NCI-H128 (cell line): ENCODE results near the gene COL9A1.

Experiments used
- DNase-seq: peaks from one replicate; lab custom pipeline; 2025; ENCODE audit not compliant: unreplicated experiment; lab: John Stamatoyannopoulos, UW

The COL9A1 gene

GRCh38 chr6:70176842-70177550 is 125.9 kb downstream of the COL9A1 start:
- no peak for DNase-seq

DNA sequence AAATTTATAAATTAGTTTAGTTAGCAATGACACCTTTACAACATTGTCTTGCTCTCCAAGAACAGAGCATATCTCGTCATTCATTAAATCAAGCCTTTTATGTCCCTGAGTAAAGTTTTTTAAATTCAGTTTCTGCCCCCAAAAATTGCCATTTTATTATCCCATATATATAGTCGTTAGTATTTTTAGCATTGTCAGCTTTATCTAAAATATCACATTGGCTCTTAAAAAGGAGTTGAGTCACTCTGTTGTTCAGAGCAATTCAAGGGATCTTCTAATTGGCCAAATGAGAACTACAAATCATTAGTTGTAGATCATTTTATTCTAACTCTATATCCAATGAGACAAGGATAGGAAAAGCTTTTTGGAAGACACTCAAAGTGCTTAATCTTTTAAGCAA is 127.1 kb downstream of the COL9A1 start:
- DNase-seq: no peak

DNA sequence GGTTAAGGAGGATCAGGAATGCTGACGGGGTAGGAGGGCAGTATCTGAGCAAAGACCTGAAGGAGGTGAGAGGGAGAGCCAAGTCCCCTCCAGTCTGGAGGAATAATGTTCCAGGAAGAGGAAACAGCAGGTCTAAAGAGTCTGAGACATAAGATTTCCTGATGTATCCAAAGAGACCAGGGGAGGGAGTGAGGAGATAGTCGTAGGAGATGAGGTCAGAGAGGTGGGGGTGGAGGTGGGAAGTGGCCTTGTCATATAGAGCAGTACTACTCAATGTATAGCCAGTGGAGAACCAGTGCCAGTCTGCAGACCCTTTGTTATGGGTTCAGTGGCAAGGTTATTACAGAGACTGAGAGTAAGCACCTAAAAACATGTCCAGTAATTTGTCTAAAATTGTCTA is 130.6 kb downstream of the COL9A1 start:
- DNase-seq: no peak

- no peak for DNase-seq
Observed at GRCh38 chr6:70171236-70171635, 131.6 kb downstream of the COL9A1 start.

- DNase-seq: no peak
Observed at GRCh38 chr6:70168681-70169377, 134.1 kb downstream of the COL9A1 start.
